Mesendoderm (in vitro differentiated cells): ENCODE measurements around the gene LACTBL1.

ENCODE experiments used
- DNase-seq: peaks from one replicate; pipeline ENCODE4 v3.0.0; 2013
- H2AK5ac ChIP-seq: 2 replicates; pipeline ENCODE4 v1.6.1; 2013; ENCODE audit warnings: low read length, inconsistent platforms
- H2BK120ac ChIP-seq: 2 replicates; pipeline ENCODE4 v1.6.1; 2013; ENCODE audit warnings: low read depth, mild to moderate bottlenecking, low read length, moderate library complexity, mixed read lengths
- H2BK15ac ChIP-seq: replicated peaks from 2 replicates; pipeline ENCODE4 v1.6.1; 2013; ENCODE audit warnings: low read depth, mild to moderate bottlenecking, moderate library complexity
- H2BK5ac ChIP-seq: 2 replicates; pipeline ENCODE4 v1.6.1; 2013; ENCODE audit warnings: low read length, inconsistent platforms
- H3K18ac ChIP-seq: 2 replicates; pipeline ENCODE4 v1.6.1; 2013; ENCODE audit warnings: mild to moderate bottlenecking, low read length, mixed read lengths
- H3K23ac ChIP-seq: one replicate; pipeline ENCODE4 v1.6.1; 2013; ENCODE audit warnings: low read length
- H3K27ac ChIP-seq: 2 replicates; pipeline ENCODE4 v1.5.1; 2013; ENCODE audit warnings: low read depth, mild to moderate bottlenecking, inconsistent platforms, low read length, moderate library complexity
- H3K27me3 ChIP-seq: 2 replicates; pipeline ENCODE4 v1.6.1; 2013; ENCODE audit warnings: low read length, control low read depth, mild to moderate bottlenecking, inconsistent platforms; ENCODE audit not compliant: insufficient read depth, poor library complexity
- H3K36me3 ChIP-seq: 2 replicates; pipeline ENCODE4 v1.6.1; 2013; ENCODE audit warnings: low read length, inconsistent platforms; ENCODE audit not compliant: control insufficient read depth, insufficient read depth
- H3K4ac ChIP-seq: one replicate; pipeline ENCODE4 v1.6.1; 2013; ENCODE audit warnings: low read depth, mild to moderate bottlenecking, low read length, moderate library complexity
- H3K4me1 ChIP-seq: 2 replicates; pipeline ENCODE4 v1.6.1; 2013; ENCODE audit warnings: low read depth, low read length, inconsistent platforms; ENCODE audit not compliant: control insufficient read depth
- H3K4me2 ChIP-seq: 2 replicates; pipeline ENCODE4 v1.6.1; 2013; ENCODE audit warnings: low read length
- H3K4me3 ChIP-seq: 2 replicates; pipeline ENCODE4 v1.5.1; 2013; ENCODE audit warnings: mild to moderate bottlenecking, low read length
- H3K56ac ChIP-seq: one replicate; pipeline ENCODE4 v1.6.1; 2013; ENCODE audit warnings: low read length
- H3K79me1 ChIP-seq: 2 replicates; pipeline ENCODE4 v1.6.1; 2013; ENCODE audit warnings: low read length, inconsistent platforms
- H3K79me2 ChIP-seq: 2 replicates; pipeline ENCODE4 v1.6.1; 2013; ENCODE audit warnings: mild to moderate bottlenecking, low read length; ENCODE audit not compliant: control insufficient read depth, insufficient read depth
- H3K9ac ChIP-seq: 2 replicates; pipeline ENCODE4 v1.6.1; 2013; ENCODE audit warnings: low read length, inconsistent platforms
- H4K5ac ChIP-seq: one replicate; pipeline ENCODE4 v1.6.1; 2013; ENCODE audit warnings: low read length
- H4K8ac ChIP-seq: one replicate; pipeline ENCODE4 v1.6.1; 2013; ENCODE audit warnings: low read depth, mild to moderate bottlenecking, control low read depth, low read length, moderate library complexity
- WGBS: extraction: QIAGEN DNeasy Blood & Tissue Kit; methylation state at CpG from one replicate; pipeline ENCODE4 v1.1.7; 2013; ENCODE audit warnings: low lambda C conversion rate, missing lambda C conversion rate; ENCODE audit not compliant: insufficient coverage; ENCODE audit errors: extremely low coverage; 5-methylcytosine and 5-hydroxymethylcytosine counted together

The LACTBL1 gene

DNA sequence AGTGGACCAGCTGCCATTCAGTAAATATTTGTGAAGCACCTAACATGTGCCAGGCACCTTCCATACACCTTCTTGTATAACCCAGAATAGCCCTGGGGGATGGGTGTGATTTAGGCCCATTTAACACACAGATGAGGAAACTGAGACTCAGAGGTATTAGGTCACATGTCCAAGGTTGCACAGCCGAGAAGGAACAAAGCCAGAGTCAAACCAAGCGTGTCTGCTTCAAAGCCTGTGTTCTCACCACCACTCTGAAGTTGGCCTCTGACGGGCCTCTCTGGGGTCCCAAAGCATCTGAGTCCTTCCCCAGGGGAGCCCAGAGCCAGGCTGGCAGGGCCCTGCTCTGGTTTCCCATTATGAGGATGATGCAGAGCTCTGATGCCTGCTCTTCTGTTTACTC, 65.1 kb downstream of the LACTBL1 start:
- Histone ChIP-seq H2BK120ac (no peak overlapping the region), H2BK5ac (no peak overlapping the region), H3K4me1 (no peaks in the 10 kb centered on the region), H3K79me1 (no peaks in the 10 kb centered on the region), H3K27me3 (no peaks in the 10 kb centered on the region), H2AK5ac (no peak overlapping the region), H3K4me3 (no peak overlapping the region), H3K56ac (no peak overlapping the region), H3K79me2 (no peaks in the 10 kb centered on the region), H3K4ac (no peak overlapping the region), H4K5ac (no peak overlapping the region), H3K18ac (no peak overlapping the region), H3K36me3 (no peaks in the 10 kb centered on the region), H3K27ac (no peak overlapping the region), H4K8ac (no peak overlapping the region), H2BK15ac (no peak overlapping the region), H3K4me2 (no peak overlapping the region), H3K23ac (no peak overlapping the region), H3K9ac (no peak overlapping the region)
- no peak for DNase-seq
- WGBS = no CpG with 5 or more reads among the region's 3 CpGs

DNA sequence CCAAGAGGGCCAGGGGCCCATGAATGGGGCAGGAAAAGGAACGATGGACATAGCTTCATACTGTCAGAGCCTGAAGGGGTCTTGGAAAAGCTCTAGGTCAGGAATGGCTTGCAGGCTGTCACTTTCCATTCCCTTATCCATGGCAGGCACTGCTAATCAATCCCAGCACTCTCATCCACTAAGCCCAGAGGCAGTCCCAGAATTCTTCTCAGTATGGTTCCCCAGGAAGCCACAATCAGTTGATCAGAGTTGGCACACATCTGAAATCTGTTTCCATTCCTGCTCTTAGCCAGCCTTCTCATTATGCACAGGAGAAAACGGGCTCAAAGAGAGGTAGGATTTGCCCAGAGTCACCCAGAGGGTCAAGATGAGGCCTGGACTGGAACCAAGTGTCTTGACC, 65.7 kb downstream of the LACTBL1 start:
- no peak overlapping the region for H3K4me3 ChIP-seq
- H3K4me1 ChIP-seq = no peaks in the 10 kb centered on the region
- H3K18ac ChIP-seq = no peak overlapping the region
- no peak overlapping the region for H4K5ac ChIP-seq
- H2AK5ac ChIP-seq = no peak overlapping the region
- H3K79me2 ChIP-seq = no peaks in the 10 kb centered on the region
- no peak overlapping the region for H3K9ac ChIP-seq
- no peaks in the 10 kb centered on the region for H3K27me3 ChIP-seq
- no peak overlapping the region for H2BK120ac ChIP-seq
- DNase-seq = no peak
- WGBS = no CpG with 5 or more reads among the region's 2 CpGs
- H2BK15ac ChIP-seq = no peak overlapping the region
- no peak overlapping the region for H4K8ac ChIP-seq
- H2BK5ac ChIP-seq = no peak overlapping the region
- H3K56ac ChIP-seq = no peak overlapping the region
- H3K27ac ChIP-seq = no peak overlapping the region
- H3K4ac ChIP-seq = no peak overlapping the region
- no peak overlapping the region for H3K4me2 ChIP-seq
- no peaks in the 10 kb centered on the region for H3K36me3 ChIP-seq
- no peaks in the 10 kb centered on the region for H3K79me1 ChIP-seq
- no peak overlapping the region for H3K23ac ChIP-seq

DNA sequence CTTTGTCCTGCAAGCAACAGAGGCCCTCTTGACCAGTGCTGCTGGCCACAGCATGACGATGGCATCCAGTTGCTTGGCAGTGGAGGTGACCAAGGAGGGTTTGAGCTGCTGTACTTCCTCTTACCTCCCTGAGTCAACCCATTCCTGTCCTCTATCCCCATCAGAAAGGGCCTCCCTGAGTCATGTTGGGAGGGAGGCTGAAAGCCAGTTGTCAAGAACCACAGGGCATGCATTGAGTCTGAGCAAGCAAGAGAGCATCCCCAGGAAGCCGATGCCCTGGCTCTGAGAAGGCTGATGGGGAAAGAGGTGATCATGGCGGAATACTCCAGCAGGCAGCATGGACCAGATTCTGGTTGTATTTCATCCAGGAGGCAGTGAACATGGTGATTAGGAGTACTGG, 69.6 kb downstream of the LACTBL1 start:
- H2BK5ac ChIP-seq = no peak overlapping the region
- H3K4me1 ChIP-seq = no peaks in the 10 kb centered on the region
- H3K27me3 ChIP-seq = no peaks in the 10 kb centered on the region
- no peaks in the 10 kb centered on the region for H3K79me2 ChIP-seq
- H3K23ac ChIP-seq = no peak overlapping the region
- H3K27ac ChIP-seq = no peak overlapping the region
- H3K56ac ChIP-seq = no peak overlapping the region
- no peak overlapping the region for H3K4me3 ChIP-seq
- no peak overlapping the region for H3K18ac ChIP-seq
- no peak overlapping the region for H2BK120ac ChIP-seq
- no peak overlapping the region for H2AK5ac ChIP-seq
- H3K4me2 ChIP-seq = no peak overlapping the region
- no peak overlapping the region for H4K5ac ChIP-seq
- no peak for DNase-seq
- WGBS = no CpG with 5 or more reads among the region's 3 CpGs
- H3K4ac ChIP-seq = no peak overlapping the region
- no peaks in the 10 kb centered on the region for H3K36me3 ChIP-seq
- H2BK15ac ChIP-seq = no peak overlapping the region
- H4K8ac ChIP-seq = no peak overlapping the region
- no peak overlapping the region for H3K9ac ChIP-seq
- no peaks in the 10 kb centered on the region for H3K79me1 ChIP-seq
